Measurements from ENCODE around the gene AP2S1.
A peak's percentile ranks its signal among the peaks of the same experiment; 100 is the strongest.
"Not testable (repeated sequence)": the region's sequence is repeated elsewhere in the genome, so short reads cannot be mapped to it uniquely, and the experiment has no call there.

The AP2S1 gene

GRCh38 chr19:46825731-46826055 is 25.0 kb downstream of the AP2S1 start:
- Histone ChIP-seq H4K8ac (ENCODE audit: low read depth, low read length) (no peak overlapping the region), H3K4me2 (ENCODE audit: insufficient read depth, low read length, poor library complexity, severe bottlenecking) (no peak overlapping the region), H2BK15ac (ENCODE audit: low read length) (no peak overlapping the region), H2AK5ac (ENCODE audit: low read depth, low read length) (no peak overlapping the region), H3K18ac (ENCODE audit: low read length) (no peak overlapping the region), H3K9me3 (replicated peaks in 1 of 2; ENCODE audit: control insufficient read depth in 2 of 2, insufficient read depth in 1 of 2, low read depth in 1 of 2, low read length in 2 of 2) (peaks cover 0 to 4% of the 10 kb centered on the region in 2 donors), H2AFZ (ENCODE audit: low read length) (no peak overlapping the region), H3K23ac (ENCODE audit: low read depth, low read length, poor library complexity) (no peak overlapping the region), H4K91ac (ENCODE audit: low read depth, low read length, poor library complexity) (no peak overlapping the region), H3K79me1 (ENCODE audit: low read depth, low read length) (no peaks in the 10 kb centered on the region), H3K4me1 (ENCODE audit: control insufficient read depth in 2 of 2, insufficient read depth in 1 of 2, low read depth in 1 of 2, low read length in 2 of 2) (peaks cover 2 to 9% of the 10 kb centered on the region in 2 donors), H3K4ac (ENCODE audit: low read length) (no peak overlapping the region), H2BK12ac (ENCODE audit: low read length) (no peak overlapping the region), H3K9ac (ENCODE audit: low read depth, low read length, poor library complexity) (no peak overlapping the region), H3K27ac (replicated peaks; ENCODE audit: low read length) (no peak overlapping the region), H3K27me3 (ENCODE audit: control insufficient read depth in 3 of 3, insufficient read depth in 3 of 3, low read depth in 1 of 3, low read length in 3 of 3) (no peaks in the 10 kb centered on the region), H2BK120ac (ENCODE audit: low read depth, low read length) (no peak overlapping the region), H3K4me3 (ENCODE audit: low read length in 2 of 2) (no peak overlapping the region), H3K14ac (ENCODE audit: low read length) (no peak overlapping the region), H3K36me3 (replicated peaks in 1 of 2; ENCODE audit: control insufficient read depth in 2 of 2, insufficient read depth in 2 of 2, low read length in 2 of 2) (no peaks in the 10 kb centered on the region), H2BK5ac (ENCODE audit: low read length) (no peak overlapping the region)
- no CpG with 5 or more reads among the region's 5 CpGs for WGBS, 2 donors (ENCODE audit: extremely low coverage in 2 of 2, insufficient read length in 2 of 2, insufficient replicate concordance in 1 of 2)
- DNase-seq (ENCODE audit: low spot score): no peak

GRCh38 chr19:46824890-46825730 is 25.5 kb downstream of the AP2S1 start:
- H3K18ac ChIP-seq (ENCODE audit: low read length): peak overlapping the region; percentile 87
- H3K4me3 ChIP-seq (ENCODE audit: low read length in 2 of 2): no peak overlapping the region
- H3K4me2 ChIP-seq (ENCODE audit: insufficient read depth, low read length, poor library complexity, severe bottlenecking): no peak overlapping the region
- H3K79me1 ChIP-seq (ENCODE audit: low read depth, low read length): no peaks in the 10 kb centered on the region
- H3K14ac ChIP-seq (ENCODE audit: low read length): no peak overlapping the region
- H3K36me3 ChIP-seq (replicated peaks in 1 of 2; ENCODE audit: control insufficient read depth in 2 of 2, insufficient read depth in 2 of 2, low read length in 2 of 2): no peaks in the 10 kb centered on the region
- no peak overlapping the region for H2AK5ac ChIP-seq (ENCODE audit: low read depth, low read length)
- H3K4ac ChIP-seq (ENCODE audit: low read length): no peak overlapping the region
- H3K23ac ChIP-seq (ENCODE audit: low read depth, low read length, poor library complexity): peak overlapping the region; percentile 65
- H2BK5ac ChIP-seq (ENCODE audit: low read length): no peak overlapping the region
- H3K27me3 ChIP-seq (ENCODE audit: control insufficient read depth in 3 of 3, insufficient read depth in 3 of 3, low read depth in 1 of 3, low read length in 3 of 3): no peaks in the 10 kb centered on the region
- H2BK15ac ChIP-seq (ENCODE audit: low read length): no peak overlapping the region
- no CpG with 5 or more reads among the region's 21 CpGs for WGBS, 2 donors (ENCODE audit: extremely low coverage in 2 of 2, insufficient read length in 2 of 2, insufficient replicate concordance in 1 of 2)
- no peak overlapping the region for H4K91ac ChIP-seq (ENCODE audit: low read depth, low read length, poor library complexity)
- peaks cover 0 to 4% of the 10 kb centered on the region in 2 donors for H3K9me3 ChIP-seq (replicated peaks in 1 of 2; ENCODE audit: control insufficient read depth in 2 of 2, insufficient read depth in 1 of 2, low read depth in 1 of 2, low read length in 2 of 2)
- H3K4me1 ChIP-seq (ENCODE audit: control insufficient read depth in 2 of 2, insufficient read depth in 1 of 2, low read depth in 1 of 2, low read length in 2 of 2): peaks cover 3 to 14% of the 10 kb centered on the region in 2 donors
- H2AFZ ChIP-seq (ENCODE audit: low read length): no peak overlapping the region
- no peak overlapping the region for H3K27ac ChIP-seq (replicated peaks; ENCODE audit: low read length)
- no peak overlapping the region for H3K9ac ChIP-seq (ENCODE audit: low read depth, low read length, poor library complexity)
- no peak overlapping the region for H2BK120ac ChIP-seq (ENCODE audit: low read depth, low read length)
- H4K8ac ChIP-seq (ENCODE audit: low read depth, low read length): no peak overlapping the region
- no peak for DNase-seq (ENCODE audit: low spot score)
- H2BK12ac ChIP-seq (ENCODE audit: low read length): no peak overlapping the region

DNA sequence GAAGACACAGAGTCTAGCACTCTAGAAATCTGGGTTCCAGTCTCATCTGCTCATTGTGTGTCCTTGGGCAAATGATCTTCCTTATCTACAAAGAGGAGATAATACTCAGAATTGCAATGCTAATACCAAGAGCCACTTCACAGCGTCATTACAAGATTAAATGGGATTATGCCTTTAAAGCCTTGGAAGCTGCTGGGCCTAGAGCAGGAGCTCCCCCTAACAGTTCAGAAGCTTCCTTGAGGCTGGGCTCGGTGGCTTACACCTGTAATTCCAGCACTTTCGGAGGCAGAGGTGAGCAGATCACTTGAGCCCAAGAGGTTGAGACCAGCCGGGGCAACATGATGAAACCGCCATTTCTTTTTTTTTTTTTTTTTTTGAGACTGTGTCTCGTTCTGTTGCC is 27.6 kb downstream of the AP2S1 start:
- no peak for DNase-seq (ENCODE audit: low spot score)
- no CpG with 5 or more reads among the region's 6 CpGs for WGBS, 2 donors (ENCODE audit: extremely low coverage in 2 of 2, insufficient read length in 2 of 2, insufficient replicate concordance in 1 of 2)

GRCh38 chr19:46822410-46822787 is 28.2 kb downstream of the AP2S1 start:
- H3K27me3 ChIP-seq (ENCODE audit: control insufficient read depth in 3 of 3, insufficient read depth in 3 of 3, low read depth in 1 of 3, low read length in 3 of 3); H2BK120ac ChIP-seq (ENCODE audit: low read depth, low read length); H3K9me3 ChIP-seq (replicated peaks in 1 of 2; ENCODE audit: control insufficient read depth in 2 of 2, insufficient read depth in 1 of 2, low read depth in 1 of 2, low read length in 2 of 2); H3K36me3 ChIP-seq (replicated peaks in 1 of 2; ENCODE audit: control insufficient read depth in 2 of 2, insufficient read depth in 2 of 2, low read length in 2 of 2); DNase-seq (ENCODE audit: low spot score); H3K4ac ChIP-seq (ENCODE audit: low read length); H3K14ac ChIP-seq (ENCODE audit: low read length); H2BK12ac ChIP-seq (ENCODE audit: low read length); H2AK5ac ChIP-seq (ENCODE audit: low read depth, low read length); H3K23ac ChIP-seq (ENCODE audit: low read depth, low read length, poor library complexity); H3K18ac ChIP-seq (ENCODE audit: low read length); H2BK15ac ChIP-seq (ENCODE audit: low read length); H3K27ac ChIP-seq (replicated peaks; ENCODE audit: low read length); H3K79me1 ChIP-seq (ENCODE audit: low read depth, low read length); H3K4me2 ChIP-seq (ENCODE audit: insufficient read depth, low read length, poor library complexity, severe bottlenecking); H2BK5ac ChIP-seq (ENCODE audit: low read length); H3K4me3 ChIP-seq (ENCODE audit: low read length in 2 of 2); H4K91ac ChIP-seq (ENCODE audit: low read depth, low read length, poor library complexity); H4K8ac ChIP-seq (ENCODE audit: low read depth, low read length); H3K9ac ChIP-seq (ENCODE audit: low read depth, low read length, poor library complexity): not testable (repeated sequence)
- WGBS, 2 donors (ENCODE audit: extremely low coverage in 2 of 2, insufficient read length in 2 of 2, insufficient replicate concordance in 1 of 2): no CpG with 5 or more reads among the region's 4 CpGs
- peaks cover 5 to 16% of the 10 kb centered on the region in 2 donors for H3K4me1 ChIP-seq (ENCODE audit: control insufficient read depth in 2 of 2, insufficient read depth in 1 of 2, low read depth in 1 of 2, low read length in 2 of 2)
- peak overlapping the region; percentile 24 for H2AFZ ChIP-seq (ENCODE audit: low read length)

More for the DNA sequence above, 27.6 kb downstream of the AP2S1 start:
- Histone ChIP-seq H2BK15ac (ENCODE audit: low read length) (no peak overlapping the region), H2BK120ac (ENCODE audit: low read depth, low read length) (no peak overlapping the region), H3K27ac (replicated peaks; ENCODE audit: low read length) (no peak overlapping the region), H2BK5ac (ENCODE audit: low read length) (no peak overlapping the region), H4K8ac (ENCODE audit: low read depth, low read length) (no peak overlapping the region), H3K23ac (ENCODE audit: low read depth, low read length, poor library complexity) (no peak overlapping the region), H3K14ac (ENCODE audit: low read length) (no peak overlapping the region), H3K9ac (ENCODE audit: low read depth, low read length, poor library complexity) (no peak overlapping the region), H4K91ac (ENCODE audit: low read depth, low read length, poor library complexity) (no peak overlapping the region), H3K4ac (ENCODE audit: low read length) (no peak overlapping the region), H2AK5ac (ENCODE audit: low read depth, low read length) (no peak overlapping the region), H3K18ac (ENCODE audit: low read length) (no peak overlapping the region), H3K36me3 (replicated peaks in 1 of 2; ENCODE audit: control insufficient read depth in 2 of 2, insufficient read depth in 2 of 2, low read length in 2 of 2) (no peaks in the 10 kb centered on the region), H2AFZ (ENCODE audit: low read length) (no peak overlapping the region), H3K4me1 (ENCODE audit: control insufficient read depth in 2 of 2, insufficient read depth in 1 of 2, low read depth in 1 of 2, low read length in 2 of 2) (peaks cover 5 to 16% of the 10 kb centered on the region in 2 donors), H3K4me3 (ENCODE audit: low read length in 2 of 2) (no peak overlapping the region), H2BK12ac (ENCODE audit: low read length) (no peak overlapping the region), H3K79me1 (ENCODE audit: low read depth, low read length) (no peaks in the 10 kb centered on the region), H3K9me3 (replicated peaks in 1 of 2; ENCODE audit: control insufficient read depth in 2 of 2, insufficient read depth in 1 of 2, low read depth in 1 of 2, low read length in 2 of 2) (peaks cover 2 to 4% of the 10 kb centered on the region in 2 donors), H3K27me3 (ENCODE audit: control insufficient read depth in 3 of 3, insufficient read depth in 3 of 3, low read depth in 1 of 3, low read length in 3 of 3) (no peaks in the 10 kb centered on the region), H3K4me2 (ENCODE audit: insufficient read depth, low read length, poor library complexity, severe bottlenecking) (no peak overlapping the region)

Data from neuronal stem cell (in vitro differentiated cells).